ENCODE measurements around the gene RELN. TPM values are rescaled to one million over a fixed set of nuclear protein-coding genes. Genes with fewer than 3 reads are reported as not detected.

RELN gene
- total RNA-seq, 4 donors from 2014 or later, result 1.2 to 7.1 (median 3.7) TPM

DNA sequence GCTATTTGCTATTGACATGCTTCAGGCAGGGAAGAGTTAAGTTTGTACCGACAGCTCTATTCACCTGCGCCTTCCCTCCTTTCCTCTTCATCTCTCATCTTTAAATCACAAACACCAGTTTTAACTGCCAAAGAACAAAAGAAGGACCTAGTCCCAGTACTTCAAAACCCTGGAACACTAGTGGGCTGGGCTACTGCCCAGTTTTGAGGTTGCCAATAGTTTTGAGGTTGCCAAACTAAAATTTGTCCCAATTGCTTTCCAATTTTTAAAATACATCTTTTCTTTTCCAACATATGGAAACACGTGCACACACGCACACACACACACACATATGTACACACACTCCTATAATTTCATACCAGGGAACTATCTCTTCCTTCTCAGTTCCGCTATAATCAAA is 412.8 kb downstream of the RELN start:
- ATAC-seq (ENCODE audit: low FRiP score), result no peak
- DNase-seq (ENCODE audit: low spot score), result no peak
- TF ChIP-seq, protein P1, sequence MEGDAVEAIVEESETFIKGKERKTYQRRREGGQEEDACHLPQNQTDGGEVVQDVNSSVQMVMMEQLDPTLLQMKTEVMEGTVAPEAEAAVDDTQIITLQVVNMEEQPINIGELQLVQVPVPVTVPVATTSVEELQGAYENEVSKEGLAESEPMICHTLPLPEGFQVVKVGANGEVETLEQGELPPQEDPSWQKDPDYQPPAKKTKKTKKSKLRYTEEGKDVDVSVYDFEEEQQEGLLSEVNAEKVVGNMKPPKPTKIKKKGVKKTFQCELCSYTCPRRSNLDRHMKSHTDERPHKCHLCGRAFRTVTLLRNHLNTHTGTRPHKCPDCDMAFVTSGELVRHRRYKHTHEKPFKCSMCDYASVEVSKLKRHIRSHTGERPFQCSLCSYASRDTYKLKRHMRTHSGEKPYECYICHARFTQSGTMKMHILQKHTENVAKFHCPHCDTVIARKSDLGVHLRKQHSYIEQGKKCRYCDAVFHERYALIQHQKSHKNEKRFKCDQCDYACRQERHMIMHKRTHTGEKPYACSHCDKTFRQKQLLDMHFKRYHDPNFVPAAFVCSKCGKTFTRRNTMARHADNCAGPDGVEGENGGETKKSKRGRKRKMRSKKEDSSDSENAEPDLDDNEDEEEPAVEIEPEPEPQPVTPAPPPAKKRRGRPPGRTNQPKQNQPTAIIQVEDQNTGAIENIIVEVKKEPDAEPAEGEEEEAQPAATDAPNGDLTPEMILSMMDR (IDR thresholded peaks at IDR 0.05), result no peak

DNA sequence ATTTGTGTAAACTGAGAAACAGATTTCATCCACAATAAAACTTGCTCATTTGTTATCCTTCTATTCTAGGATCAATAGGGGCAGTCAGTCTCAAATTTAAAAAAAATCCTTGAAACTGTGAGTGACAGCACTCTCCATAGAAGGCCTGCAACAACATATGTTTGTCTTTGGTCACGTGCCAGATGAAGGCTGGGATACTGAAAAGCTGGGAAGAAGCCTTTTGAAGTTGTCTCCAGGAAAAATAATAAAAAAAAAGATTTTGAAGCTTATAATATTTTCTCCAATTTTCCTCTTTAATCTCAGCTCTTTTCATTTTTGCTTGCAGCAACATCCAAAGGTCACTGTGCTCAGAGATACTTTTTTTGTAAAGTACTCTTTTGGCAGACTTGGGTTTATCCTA is 414.9 kb downstream of the RELN start:
- TF ChIP-seq, protein P1 (IDR thresholded peaks at IDR 0.05), result no peak
- DNase-seq (ENCODE audit: low spot score) (no peak), ATAC-seq (ENCODE audit: low FRiP score) (no peak)

DNA sequence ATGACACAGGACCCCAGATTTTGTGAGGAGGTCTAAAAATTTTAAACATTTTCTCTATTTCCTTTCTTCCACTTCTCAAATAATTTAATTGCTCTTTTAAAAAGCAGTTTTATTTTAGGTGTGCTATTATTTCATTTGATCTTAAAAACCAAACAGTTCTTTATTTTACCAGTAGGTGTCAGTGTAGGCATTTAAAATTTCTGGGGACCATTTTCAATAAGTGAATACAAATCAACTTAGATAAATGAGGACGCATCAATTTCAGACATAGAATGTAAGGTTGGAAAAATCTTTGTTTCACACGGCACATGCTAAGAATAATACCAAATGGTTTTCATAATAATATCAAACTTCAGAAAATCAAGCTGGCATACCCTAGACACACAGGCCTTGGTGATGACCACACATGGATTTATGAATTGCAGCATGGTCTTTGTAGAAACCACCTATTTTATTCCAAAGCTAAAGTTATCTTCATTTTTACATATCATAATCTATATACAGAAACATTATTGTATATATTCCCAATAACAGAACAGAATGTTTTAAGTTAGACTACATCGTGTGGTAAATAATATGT is 415.9 kb downstream of the RELN start:
- no peak for DNase-seq (ENCODE audit: low spot score)
- ATAC-seq (ENCODE audit: low FRiP score), result no peak
- TF ChIP-seq, protein P1 (IDR thresholded peaks at IDR 0.05), result no peak

DNA sequence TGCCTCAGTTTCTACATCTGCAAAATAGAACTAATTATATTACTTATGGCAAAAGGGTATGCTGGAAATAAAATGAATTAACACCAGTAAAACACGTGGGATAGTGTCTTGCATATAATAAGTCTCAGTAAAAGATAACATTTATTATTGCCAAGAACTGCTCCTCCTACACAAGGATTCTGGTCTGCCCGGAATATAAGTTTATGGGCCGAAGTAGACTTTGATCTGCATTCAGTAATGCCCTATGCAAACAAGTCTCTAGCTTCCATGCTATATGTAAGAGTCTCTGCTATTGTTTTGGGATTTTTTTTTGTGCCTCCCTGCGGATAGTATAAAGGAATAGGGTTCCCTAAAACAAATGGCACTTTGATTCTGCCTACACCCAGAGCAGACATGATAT is 417.9 kb downstream of the RELN start:
- DNase-seq (ENCODE audit: low spot score) (no peak), ATAC-seq (ENCODE audit: low FRiP score) (no peak)
- TF ChIP-seq, protein P1 (IDR thresholded peaks at IDR 0.05), result no peak

DNA sequence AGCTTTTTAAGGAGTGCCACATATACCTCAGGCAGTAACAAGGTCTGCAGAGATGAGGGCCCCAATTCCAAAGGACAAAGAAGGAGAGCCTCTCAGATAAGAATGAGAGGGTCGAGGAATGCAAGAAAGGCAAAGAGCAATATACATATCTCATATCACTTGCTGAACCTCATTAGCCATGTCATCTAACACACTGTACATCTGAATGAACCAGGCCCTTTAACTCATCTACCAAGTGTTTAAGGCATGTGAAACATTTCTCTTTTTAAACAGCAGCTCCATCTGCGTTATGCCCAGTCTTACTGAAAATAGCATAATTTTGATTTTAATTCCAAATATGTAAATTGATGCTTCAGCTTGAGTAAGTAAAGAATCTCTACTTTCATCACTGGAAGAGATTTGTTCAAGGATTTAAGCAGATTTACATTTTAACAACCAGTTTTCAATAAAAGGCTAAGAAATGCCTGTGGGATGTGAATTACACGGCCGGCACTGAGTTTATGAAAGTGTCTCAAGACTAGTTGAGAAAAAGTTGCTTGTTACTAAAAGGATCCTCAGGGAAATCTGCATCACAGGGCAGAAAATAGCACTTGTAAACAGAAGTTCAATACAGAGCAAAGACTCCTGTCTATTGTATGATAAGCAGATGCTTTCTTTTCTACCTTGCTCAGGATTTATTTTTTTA is 419.7 kb downstream of the RELN start:
- ATAC-seq (ENCODE audit: low FRiP score) (no peak), DNase-seq (ENCODE audit: low spot score) (no peak)
- TF ChIP-seq, protein P1 (IDR thresholded peaks at IDR 0.05), result no peak

DNA sequence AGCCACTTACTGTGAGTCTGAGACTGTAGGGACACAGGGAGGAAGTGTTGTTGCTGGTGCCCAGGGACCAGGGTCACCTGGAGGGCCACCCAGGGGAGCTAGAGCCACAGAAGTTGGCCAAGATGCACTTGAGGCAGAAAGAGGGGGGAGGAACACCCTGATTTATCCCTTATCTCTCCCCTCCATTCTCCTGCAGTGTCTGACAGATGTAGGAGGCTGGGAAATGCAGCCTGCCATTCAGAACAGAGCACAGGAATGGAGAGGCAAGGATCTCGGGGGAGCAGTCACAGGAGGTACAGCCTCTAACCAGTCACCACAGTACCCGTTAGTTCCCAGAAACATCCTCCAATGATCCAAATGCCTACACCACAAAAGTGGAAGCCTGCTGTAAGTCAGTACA is 425.0 kb downstream of the RELN start:
- ATAC-seq (ENCODE audit: low FRiP score) (no peak), DNase-seq (ENCODE audit: low spot score) (no peak)
- TF ChIP-seq, protein P1 (IDR thresholded peaks at IDR 0.05), result no peak

DNA sequence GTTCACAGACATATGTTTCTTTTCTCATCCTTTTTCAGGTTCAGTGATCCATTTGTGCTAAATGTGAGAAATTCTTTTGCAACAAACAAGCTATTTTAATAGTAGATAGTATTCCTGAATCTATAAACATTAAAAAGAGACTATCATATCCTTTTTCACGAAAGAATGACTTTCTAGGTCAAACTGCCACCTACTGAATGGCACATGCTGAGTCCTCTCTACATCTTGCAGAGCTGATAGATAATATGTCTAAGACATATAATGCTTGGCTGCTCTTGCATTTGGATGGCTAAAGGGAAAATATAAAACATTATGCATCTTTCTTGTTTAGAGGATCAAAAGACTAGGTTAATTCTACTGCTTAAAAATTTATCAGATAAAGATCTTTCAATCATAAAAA is 429.3 kb downstream of the RELN start:
- DNase-seq (ENCODE audit: low spot score) (no peak), ATAC-seq (ENCODE audit: low FRiP score) (no peak)
- TF ChIP-seq, protein P1 (IDR thresholded peaks at IDR 0.05), result no peak

All from omental fat pad (tissue), 4 donors.